Natural killer cell (primary cell): ENCODE results near the gene IL1RL1. TPM values are rescaled to one million over a fixed set of nuclear protein-coding genes. Genes with fewer than 3 reads are reported as not detected.

Source experiments
- ATAC-seq, 3 donors: fragments of 150-1000 bp in 2 of 3; fragments of 200-7000 bp in 1 of 3; cut with Tn5 transposase; 1 replicate in 1 of 3; 2 replicates in 2 of 3; pipeline ENCODE4 v1.10.0; 2021; ENCODE audit warnings: mild to moderate bottlenecking in 2 of 3, moderate library complexity in 2 of 3
- DNase-seq, 2 donors: peaks; one replicate each; pipeline versions ENCODE4 v3.0.0 to v3.0.0-alpha.2; 2013 to 2021; ENCODE audit warnings: mixed read lengths in 1 of 2
- H3K27ac ChIP-seq: one replicate; pipeline ENCODE4 v1.5.1; 2013; ENCODE audit warnings: mild to moderate bottlenecking, low read length
- H3K27me3 ChIP-seq: one replicate; pipeline ENCODE4 v1.6.1; 2013; ENCODE audit warnings: low read length; ENCODE audit not compliant: control insufficient read depth, insufficient read depth
- H3K36me3 ChIP-seq: one replicate; pipeline ENCODE4 v1.6.1; 2013; ENCODE audit warnings: low read length; ENCODE audit not compliant: control insufficient read depth, insufficient read depth
- H3K4me1 ChIP-seq: one replicate; pipeline ENCODE4 v1.6.1; 2013; ENCODE audit warnings: low read length; ENCODE audit not compliant: control insufficient read depth, insufficient read depth
- H3K4me3 ChIP-seq: one replicate; pipeline ENCODE4 v1.5.1; 2013; ENCODE audit warnings: low read length
- H3K9me3 ChIP-seq: one replicate; pipeline ENCODE4 v1.6.1; 2013; ENCODE audit warnings: low read length; ENCODE audit not compliant: control insufficient read depth, insufficient read depth
- H3K27ac Mint-ChIP-seq, 2 donors: one replicate each; pipeline ENCODE4 v1.8.0; 2022; ENCODE audit warnings: mild to moderate bottlenecking in 2 of 2, mixed read lengths in 2 of 2, moderate library complexity in 1 of 2
- H3K27me3 Mint-ChIP-seq, 2 donors: one replicate each; pipeline ENCODE4 v1.8.0; 2022; ENCODE audit warnings: low read depth in 2 of 2, mixed read lengths in 2 of 2
- H3K36me3 Mint-ChIP-seq: one replicate; pipeline ENCODE4 v1.8.0; 2022; ENCODE audit warnings: mixed read lengths
- H3K4me1 Mint-ChIP-seq, 2 donors: one replicate each; pipeline ENCODE4 v1.8.0; 2022; ENCODE audit warnings: mixed read lengths in 2 of 2
- H3K4me3 Mint-ChIP-seq: one replicate; pipeline ENCODE4 v1.8.0; 2022; ENCODE audit warnings: mild to moderate bottlenecking, moderate library complexity, mixed read lengths
- H3K9me3 Mint-ChIP-seq, 2 donors: one replicate each; pipeline ENCODE4 v1.8.0; 2022; ENCODE audit warnings: mixed read lengths in 2 of 2
- CTCF ChIP-seq: fragments of 200-600 bp; IDR thresholded peaks from one replicate; pipeline ENCODE4 v1.8.0; 2022; ENCODE audit warnings: antibody characterized with exemption
- WGBS: methylation state at CpG from one replicate; pipeline ENCODE4 v1.1.7; 2013; ENCODE audit warnings: missing lambda C conversion rate; ENCODE audit not compliant: insufficient coverage; 5-methylcytosine and 5-hydroxymethylcytosine counted together
- intact Hi-C: fragments of 100-400 bp; cut with micrococcal nuclease; formaldehyde crosslinking; loops from one replicate; pipeline ENCODE4 v1.14.2; 2022
- total RNA-seq, 4 donors: library from RNA; stranded (reverse); fragments of 120-200 nt in 1 of 4; gene quantifications; one replicate each; pipeline versions ENCODE4 v1.2.3 to v1.2.4, GENCODE V29; 2013 to 2022

The IL1RL1 gene
- total RNA-seq, 3 donors from 2014 or later (not counting 1 experiment from before 2014, with no cell fraction given), result 0.49 to 68.1 (median 2.2) TPM

- ATAC-seq (peak; percentile 25 to 53 (median 45)), DNase-seq (peak in 1 of 2 donors; percentile 60)
- H3K4me1 ChIP-seq, result peaks cover 35% of the 10 kb centered on the region
- peak overlapping the region; percentile 80 for H3K27ac ChIP-seq
- peak overlapping the region; percentile 88 for H3K4me3 Mint-ChIP-seq
- no peak for TF ChIP-seq CTCF
- 16% methylated on average over 2 of the region's 3 CpGs for WGBS
- peaks cover 2 to 4% of the 10 kb centered on the region in 2 donors for H3K9me3 Mint-ChIP-seq
- H3K4me1 Mint-ChIP-seq, result peaks cover 87% of the 10 kb centered on the region in 2 donors
- no peaks in the 10 kb centered on the region for H3K27me3 ChIP-seq
- no peaks in the 10 kb centered on the region for H3K27me3 Mint-ChIP-seq
- intact Hi-C loops, result loop anchor here (1.0 to 2.0 kb wide), 4 partner anchors 52 to 156 kb away; no protein-coding TSS in a partner anchor
- peaks cover 24% of the 10 kb centered on the region for H3K36me3 Mint-ChIP-seq
- H3K36me3 ChIP-seq, result peaks cover 31% of the 10 kb centered on the region
- peak overlapping the region; percentile 90 to 95 for H3K27ac Mint-ChIP-seq
- H3K9me3 ChIP-seq, result peaks cover 13% of the 10 kb centered on the region
- H3K4me3 ChIP-seq, result peak overlapping the region; percentile 26
Observed at GRCh38 chr2:102366406-102367112, 55.2 kb downstream of the IL1RL1 start.

GRCh38 chr2:102367331-102367971 is 56.1 kb downstream of the IL1RL1 start:
- Histone ChIP-seq H3K27ac (peak overlapping the region; percentile 80), H3K27me3 (no peaks in the 10 kb centered on the region), H3K4me3 (peak overlapping the region; percentile 26), H3K4me1 (peaks cover 32% of the 10 kb centered on the region), H3K9me3 (peaks cover 13% of the 10 kb centered on the region), H3K36me3 (peaks cover 25% of the 10 kb centered on the region)
- peaks cover 81 to 84% of the 10 kb centered on the region in 2 donors for H3K4me1 Mint-ChIP-seq
- peaks cover 2 to 4% of the 10 kb centered on the region in 2 donors for H3K9me3 Mint-ChIP-seq
- ATAC-seq (peak; percentile 58 to 83 (median 81)), DNase-seq (peak in 1 of 2 donors; percentile 80)
- intact Hi-C loops, result loop anchor here (1.0 to 2.0 kb wide), 4 partner anchors 51 to 155 kb away; no protein-coding TSS in a partner anchor
- H3K4me3 Mint-ChIP-seq, result peak overlapping the region; percentile 88
- H3K27me3 Mint-ChIP-seq, result no peaks in the 10 kb centered on the region
- WGBS, result 23% methylated on average over 5 of the region's 6 CpGs
- H3K27ac Mint-ChIP-seq, result peak overlapping the region; percentile 90 to 95
- TF ChIP-seq CTCF, result no peak
- peaks cover 23% of the 10 kb centered on the region for H3K36me3 Mint-ChIP-seq

GRCh38 chr2:102368461-102369109 is 57.2 kb downstream of the IL1RL1 start:
- 29% methylated on average over 4 of the region's 5 CpGs for WGBS
- Histone ChIP-seq H3K27me3 (no peaks in the 10 kb centered on the region), H3K4me3 (no peak overlapping the region), H3K27ac (peak overlapping the region; percentile 80), H3K9me3 (peaks cover 13% of the 10 kb centered on the region), H3K4me1 (peaks cover 32% of the 10 kb centered on the region), H3K36me3 (peaks cover 23% of the 10 kb centered on the region)
- DNase-seq (peak in 1 of 2 donors; percentile 55), ATAC-seq (peak; percentile 47 to 61 (median 57))
- TF ChIP-seq CTCF, result no peak
- Mint-ChIP-seq H3K9me3 (peaks cover 2 to 4% of the 10 kb centered on the region in 2 donors), H3K27me3 (no peaks in the 10 kb centered on the region), H3K36me3 (peaks cover 12% of the 10 kb centered on the region), H3K4me1 (peaks cover 69 to 75% of the 10 kb centered on the region in 2 donors), H3K27ac (peak overlapping the region; percentile 90 to 95), H3K4me3 (peak overlapping the region; percentile 88)
- intact Hi-C loops, result no loop called here
